GM12873 (cell line): ENCODE measurements around the gene OR10A5.

Experiments used
- CTCF ChIP-seq: IDR thresholded peaks from 2 replicates; pipeline ENCODE4 v1.5.1; 2012; ENCODE audit warnings: low read depth, mild to moderate bottlenecking, moderate library complexity, low read length, control low read depth; ENCODE audit not compliant: insufficient read depth; ENCODE audit errors: missing control alignments

OR10A5 gene

GRCh38 chr11:6850526-6850925, 5.0 kb downstream of the OR10A5 start:
- TF ChIP-seq CTCF, result no peak

GRCh38 chr11:6855971-6856541, 10.6 kb downstream of the OR10A5 start:
- no peak for TF ChIP-seq CTCF

- no peak for TF ChIP-seq CTCF
Measured at GRCh38 chr11:6856871-6857270, 11.4 kb downstream of the OR10A5 start.

GRCh38 chr11:6862961-6863360, 17.5 kb downstream of the OR10A5 start, which contains the start of gene OR10A2:
TSS of gene OR10A2 (plus strand) at chr11:6863057. CDS start at chr11:6869755, 6,698 bp downstream.
- no peak for TF ChIP-seq CTCF

- TF ChIP-seq CTCF, result no peak
Measured at GRCh38 chr11:6864438-6864837, 19.0 kb downstream of the OR10A5 start.

GRCh38 chr11:6871278-6871677, 25.8 kb downstream of the OR10A5 start:
- TF ChIP-seq CTCF, result no peak

- TF ChIP-seq CTCF, result no peak
Measured at GRCh38 chr11:6875761-6876160, 30.3 kb downstream of the OR10A5 start.
